ENCODE measurements around the gene EDA. TPM values are rescaled to one million over a fixed set of nuclear protein-coding genes. Genes with fewer than 3 reads are reported as not detected.

Gene EDA
- total RNA-seq, 2 donors from 2014 or later, result 8.1 to 10.1 TPM

GRCh38 chrX:70038515-70038914, 422.6 kb downstream of the EDA start:
- TF ChIP-seq CTCF (IDR thresholded peaks at IDR 0.05) (no peak), POLR2AphosphoS5 (IDR thresholded peaks at IDR 0.05) (no peak), POLR2A (IDR thresholded peaks at IDR 0.05) (no peak)
- H3K27ac ChIP-seq, result no peak overlapping the region
- intact Hi-C loops (cut with DNase I), result no loop called here

GRCh38 chrX:70038951-70039350, 423.0 kb downstream of the EDA start:
- no peak for TF ChIP-seq POLR2AphosphoS5 (IDR thresholded peaks at IDR 0.05)
- no peak for TF ChIP-seq CTCF (IDR thresholded peaks at IDR 0.05)
- TF ChIP-seq POLR2A (IDR thresholded peaks at IDR 0.05), result no peak
- Histone ChIP-seq H3K9me3 (no peaks in the 10 kb centered on the region), H3K36me3 (no peaks in the 10 kb centered on the region), H3K27ac (no peak overlapping the region), H3K4me1 (replicated peaks) (no peaks in the 10 kb centered on the region), H3K4me3 (no peak overlapping the region), H3K27me3 (replicated peaks; ENCODE audit: insufficient read depth) (no peaks in the 10 kb centered on the region)
- no peak for DNase-seq (ENCODE audit: low spot score)
- intact Hi-C loops (cut with DNase I), result no loop called here
- WGBS, result 88% methylated on average over 1 of the region's 1 CpG

More at GRCh38 chrX:70038515-70038914, 422.6 kb downstream of the EDA start:
- WGBS, result 50% methylated on average over 2 of the region's 2 CpGs
- H3K36me3 ChIP-seq, result no peaks in the 10 kb centered on the region
- H3K4me1 ChIP-seq (replicated peaks), result no peaks in the 10 kb centered on the region
- DNase-seq (ENCODE audit: low spot score), result no peak
- no peak overlapping the region for H3K4me3 ChIP-seq
- H3K27me3 ChIP-seq (replicated peaks; ENCODE audit: insufficient read depth), result no peaks in the 10 kb centered on the region
- H3K9me3 ChIP-seq, result no peaks in the 10 kb centered on the region

GRCh38 chrX:70039758-70040157, 423.8 kb downstream of the EDA start:
- Histone ChIP-seq H3K27me3 (replicated peaks; ENCODE audit: insufficient read depth) (no peaks in the 10 kb centered on the region), H3K27ac (no peak overlapping the region), H3K36me3 (no peaks in the 10 kb centered on the region), H3K4me1 (replicated peaks) (no peaks in the 10 kb centered on the region), H3K4me3 (no peak overlapping the region), H3K9me3 (no peaks in the 10 kb centered on the region)
- 90% methylated on average over 2 of the region's 2 CpGs for WGBS
- intact Hi-C loops (cut with DNase I), result no loop called here
- no peak for TF ChIP-seq CTCF (IDR thresholded peaks at IDR 0.05)
- TF ChIP-seq POLR2A (IDR thresholded peaks at IDR 0.05), result no peak
- no peak for TF ChIP-seq POLR2AphosphoS5 (IDR thresholded peaks at IDR 0.05)
- DNase-seq (ENCODE audit: low spot score), result no peak

- no peak overlapping the region for H3K4me3 ChIP-seq
- no peaks in the 10 kb centered on the region for H3K27me3 ChIP-seq (replicated peaks; ENCODE audit: insufficient read depth)
- H3K36me3 ChIP-seq, result no peaks in the 10 kb centered on the region
- no peaks in the 10 kb centered on the region for H3K9me3 ChIP-seq
- 90% methylated on average over 6 of the region's 6 CpGs for WGBS
- no peaks in the 10 kb centered on the region for H3K4me1 ChIP-seq (replicated peaks)
- no peak for DNase-seq (ENCODE audit: low spot score)
- H3K27ac ChIP-seq, result no peak overlapping the region
- intact Hi-C loops (cut with DNase I), result no loop called here
- no peak for TF ChIP-seq POLR2A (IDR thresholded peaks at IDR 0.05)
- TF ChIP-seq POLR2AphosphoS5 (IDR thresholded peaks at IDR 0.05), result no peak
- no peak for TF ChIP-seq CTCF (IDR thresholded peaks at IDR 0.05)
These were observed 426.1 kb downstream of the EDA start for GRCh38 chrX:70041993-70042392.
